ENCODE results near the gene KCNAB2.

Gene KCNAB2

GRCh38 chr1:6033986-6034749, 11.5 kb upstream of the KCNAB2 start:
- DNase-seq = peak; percentile 48

- DNase-seq = no peak
Measured at GRCh38 chr1:6034750-6035096, 11.0 kb upstream of the KCNAB2 start.

GRCh38 chr1:6035303-6035702, 10.4 kb upstream of the KCNAB2 start:
- no peak for DNase-seq

GRCh38 chr1:6035719-6036118, 10.0 kb upstream of the KCNAB2 start:
- DNase-seq = no peak

- DNase-seq = no peak
Measured at GRCh38 chr1:6037338-6037762, 8.3 kb upstream of the KCNAB2 start.

GRCh38 chr1:6038603-6039002, 7.1 kb upstream of the KCNAB2 start:
- no peak for DNase-seq

GRCh38 chr1:6039031-6039430, 6.7 kb upstream of the KCNAB2 start:
- DNase-seq = no peak

GRCh38 chr1:6040444-6040843, 5.2 kb upstream of the KCNAB2 start:
- no peak for DNase-seq

- DNase-seq = no peak
Measured at GRCh38 chr1:6040861-6041415, 4.8 kb upstream of the KCNAB2 start.

GRCh38 chr1:6041432-6042062, 4.1 kb upstream of the KCNAB2 start:
- DNase-seq = peak; percentile 32

GRCh38 chr1:6043561-6043960, 2.1 kb upstream of the KCNAB2 start:
- no peak for DNase-seq

GRCh38 chr1:6044481-6045109, 1.1 kb upstream of the KCNAB2 start:
- no peak for DNase-seq

- no peak for DNase-seq
Measured at GRCh38 chr1:6045110-6045502, 582 bp upstream of the KCNAB2 start.

GRCh38 chr1:6046279-6046678, 591 bp downstream of the KCNAB2 start:
- no peak for DNase-seq

- no peak for DNase-seq
Measured at GRCh38 chr1:6048179-6048867, 2.6 kb downstream of the KCNAB2 start.

GRCh38 chr1:6049419-6049818, 3.7 kb downstream of the KCNAB2 start:
- no peak for DNase-seq

GRCh38 chr1:6051423-6051822, 5.7 kb downstream of the KCNAB2 start:
- DNase-seq = no peak

- peak; percentile 49 for DNase-seq
Measured at GRCh38 chr1:6052543-6053205, 7.0 kb downstream of the KCNAB2 start.

GRCh38 chr1:6053206-6053546, 7.5 kb downstream of the KCNAB2 start:
- DNase-seq = no peak

- DNase-seq = no peak
Measured at GRCh38 chr1:6054596-6054995, 8.9 kb downstream of the KCNAB2 start.

GRCh38 chr1:6056572-6056948, 10.9 kb downstream of the KCNAB2 start:
- DNase-seq = no peak

- no peak for DNase-seq
Measured at GRCh38 chr1:6057170-6057845, 11.6 kb downstream of the KCNAB2 start.
